NCI-H526 (cell line): Measurements from ENCODE around the gene CPSF7.
"Not testable (repeated sequence)": the region's sequence is repeated elsewhere in the genome, so short reads cannot be mapped to it uniquely, and the experiment has no call there.

Experiments
- DNase-seq, 2 experiments: peaks; one replicate each; lab custom pipeline; 2025; lab: John Stamatoyannopoulos, UW

CPSF7 gene

DNA sequence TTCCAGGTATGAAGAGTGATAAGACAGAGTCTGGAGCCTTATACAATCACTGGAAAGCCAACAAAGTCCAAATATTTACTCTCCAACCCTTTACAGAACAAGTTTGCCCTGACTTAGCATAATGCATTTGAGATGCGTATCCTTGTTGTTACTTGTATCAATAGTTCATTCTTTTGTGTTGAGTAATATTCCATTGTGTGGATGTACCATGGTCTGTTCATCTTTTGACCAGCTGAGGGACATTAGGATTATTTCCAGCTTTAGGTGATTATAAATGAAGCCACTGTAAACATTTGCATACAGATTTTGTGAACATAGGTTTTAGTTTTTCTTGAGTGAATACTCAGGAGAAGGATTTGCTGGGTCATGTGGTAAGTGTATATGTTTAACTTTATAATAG, 9.8 kb upstream of the CPSF7 start:
- DNase-seq: no peak

DNA sequence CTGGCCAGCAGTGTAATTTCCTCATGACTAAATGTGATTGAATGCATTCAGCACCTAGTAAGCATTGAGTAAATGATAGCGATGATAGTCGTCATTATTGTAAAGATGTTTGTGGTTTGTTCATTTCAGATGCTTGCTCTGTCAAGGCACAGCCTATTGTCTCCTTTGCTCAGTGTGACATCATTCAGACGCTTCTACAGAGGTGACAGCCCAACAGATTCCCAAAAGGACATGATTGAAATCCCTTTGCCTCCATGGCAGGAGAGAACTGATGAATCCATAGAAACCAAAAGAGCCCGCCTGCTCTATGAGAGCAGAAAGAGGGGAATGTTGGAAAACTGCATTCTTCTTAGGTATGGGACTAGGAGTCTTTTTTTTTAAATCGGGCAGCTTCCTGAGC, 7.7 kb upstream of the CPSF7 start:
- no peak for DNase-seq

DNA sequence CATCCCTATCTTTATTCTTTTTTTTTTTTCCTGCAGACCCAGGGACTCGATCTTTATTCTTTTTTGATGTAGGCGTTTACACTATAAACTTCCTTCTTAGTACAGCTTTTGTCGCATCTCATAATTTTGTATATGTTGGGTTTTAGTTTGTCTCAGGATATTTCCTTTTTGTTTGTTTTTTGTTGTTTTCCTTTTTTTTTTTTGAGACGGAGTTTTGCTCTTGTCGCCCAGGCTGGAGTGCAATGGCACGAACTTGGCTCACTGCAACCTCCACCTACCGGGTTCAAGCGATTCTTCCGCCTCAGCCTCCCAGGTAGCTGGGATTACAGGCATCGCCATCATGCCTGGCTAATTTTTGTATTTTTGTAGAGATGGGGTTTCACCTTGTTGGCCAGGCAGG, 1.1 kb upstream of the CPSF7 start:
- not testable (repeated sequence) for DNase-seq

DNA sequence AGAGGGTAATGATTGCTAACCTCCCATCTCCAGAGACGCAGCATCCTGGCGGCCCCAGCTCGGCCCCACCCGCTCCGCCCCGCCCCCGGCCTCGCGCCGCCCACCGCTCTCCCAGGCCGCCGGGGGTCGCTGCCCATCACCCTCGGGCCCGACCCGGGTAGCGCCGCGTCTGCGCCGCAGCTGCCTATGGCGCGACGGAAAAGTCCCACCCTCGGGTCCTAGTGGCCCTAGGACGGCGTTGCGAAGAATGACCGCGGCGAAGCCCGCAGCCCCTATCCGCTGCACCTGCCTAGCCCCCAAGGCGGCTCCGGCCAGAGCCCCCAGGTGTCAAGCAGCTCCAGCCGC, 457 bp downstream of the CPSF7 start:
- peak; percentile 33 to 83 for DNase-seq

DNA sequence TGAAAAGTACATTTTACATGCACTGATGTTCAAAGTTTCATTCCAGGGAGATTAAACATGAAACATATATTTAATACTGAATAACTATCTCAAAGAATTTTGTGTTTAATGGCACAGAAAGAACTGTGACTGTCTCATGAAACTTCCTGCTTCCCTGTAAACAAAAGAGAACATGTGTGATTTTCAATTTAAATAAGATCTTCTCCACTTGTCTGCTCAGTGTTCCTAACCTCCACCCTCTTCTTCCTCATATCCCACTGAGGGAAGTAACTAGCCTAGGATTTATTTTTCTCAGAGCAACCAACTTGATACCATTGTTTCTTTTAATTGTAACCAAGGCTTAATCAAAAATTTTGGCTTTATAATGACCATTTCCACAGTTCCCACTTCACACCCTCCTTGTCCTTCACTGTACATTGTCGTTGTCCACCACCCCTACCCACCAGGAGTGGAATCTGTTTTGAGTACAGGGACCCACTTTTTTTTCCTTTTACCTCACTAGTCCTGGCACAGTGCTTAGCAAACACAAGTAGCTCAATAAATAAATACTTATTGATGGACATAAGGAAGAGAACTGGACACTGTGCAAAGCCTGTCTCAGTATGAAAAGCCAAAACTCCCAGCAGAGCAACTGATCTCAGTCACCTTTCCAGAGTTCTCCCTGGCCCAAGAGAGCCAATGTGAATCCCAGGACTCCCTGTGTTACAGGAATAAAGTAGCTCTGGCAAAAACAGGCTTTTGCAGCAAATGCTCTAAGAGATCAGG, 4.2 kb downstream of the CPSF7 start:
- no peak for DNase-seq

DNA sequence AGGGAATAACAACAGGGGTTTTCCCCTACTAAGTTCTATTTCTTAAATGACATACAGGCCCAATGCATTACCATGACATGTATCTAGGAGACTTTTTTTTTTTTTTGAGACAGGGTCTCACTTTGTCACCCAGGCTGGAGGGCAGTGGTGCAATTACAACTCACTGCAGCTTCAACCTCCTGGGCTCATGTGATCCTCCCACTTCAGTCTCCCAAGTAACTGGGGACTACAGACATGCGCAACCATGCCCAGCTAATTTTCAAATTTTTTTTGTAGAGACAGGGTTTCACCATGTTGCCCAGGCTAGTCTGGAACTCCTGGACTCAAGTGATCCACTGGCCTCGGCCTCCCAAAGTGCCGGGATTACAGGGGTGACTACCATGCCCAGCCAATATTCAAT, 7.5 kb downstream of the CPSF7 start:
- DNase-seq: no peak

DNA sequence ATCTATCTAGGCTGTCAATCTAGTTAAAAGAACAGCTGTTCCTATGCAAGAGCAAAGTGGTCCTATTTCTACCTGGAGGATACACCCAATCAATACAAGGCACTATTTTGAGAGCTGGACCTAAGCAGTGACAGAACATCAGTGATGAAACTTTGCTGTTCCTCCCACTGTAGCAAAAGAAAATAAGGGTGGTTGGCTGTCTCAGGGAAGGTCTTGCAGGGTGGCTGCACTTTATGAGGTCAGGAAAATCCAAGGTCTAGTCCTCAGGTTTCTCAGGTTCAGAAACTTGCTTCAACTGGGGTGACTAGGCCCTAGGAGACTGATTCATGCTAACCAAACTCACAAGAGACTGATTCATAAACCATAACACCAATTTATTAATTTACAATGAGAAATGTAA, 11.6 kb downstream of the CPSF7 start:
- no peak for DNase-seq

DNA sequence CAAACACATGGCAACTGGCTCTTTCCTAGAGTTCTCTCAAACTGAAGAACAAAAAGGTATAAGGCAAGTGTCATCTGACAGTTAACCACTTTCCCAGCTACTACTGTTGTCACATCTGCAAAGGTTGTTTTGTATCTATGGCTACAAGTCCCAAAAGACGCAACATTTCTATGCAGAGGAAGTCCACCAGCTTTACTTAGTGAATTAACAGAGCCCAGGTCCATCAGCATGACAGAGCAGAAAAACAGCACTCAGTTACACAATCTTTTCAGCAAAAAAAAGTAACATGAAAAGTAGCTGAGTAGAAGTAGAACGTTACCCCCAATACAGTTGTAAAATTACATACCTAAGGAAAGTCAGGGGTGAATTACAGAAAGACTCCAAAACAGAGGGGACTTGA, 12.1 kb downstream of the CPSF7 start:
- no peak for DNase-seq

DNA sequence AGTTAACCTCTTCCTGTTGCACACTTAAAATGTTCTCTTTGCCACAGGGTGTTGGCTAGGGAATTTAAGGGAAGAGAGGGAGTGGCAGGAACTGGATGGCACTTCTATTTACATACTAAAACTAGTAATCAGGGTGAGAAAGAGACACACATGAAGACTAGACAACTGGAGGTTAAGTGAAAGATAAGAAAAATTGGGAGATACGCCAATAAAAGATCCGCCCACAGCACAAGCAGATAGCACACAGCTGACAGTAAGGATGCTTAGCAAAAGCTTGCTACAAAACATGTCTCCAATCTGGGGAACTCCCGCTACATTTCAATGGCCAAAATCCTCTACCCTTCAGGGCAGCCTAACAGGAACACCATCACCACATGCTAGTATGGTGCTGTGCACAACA, 12.8 kb downstream of the CPSF7 start:
- no peak for DNase-seq

DNA sequence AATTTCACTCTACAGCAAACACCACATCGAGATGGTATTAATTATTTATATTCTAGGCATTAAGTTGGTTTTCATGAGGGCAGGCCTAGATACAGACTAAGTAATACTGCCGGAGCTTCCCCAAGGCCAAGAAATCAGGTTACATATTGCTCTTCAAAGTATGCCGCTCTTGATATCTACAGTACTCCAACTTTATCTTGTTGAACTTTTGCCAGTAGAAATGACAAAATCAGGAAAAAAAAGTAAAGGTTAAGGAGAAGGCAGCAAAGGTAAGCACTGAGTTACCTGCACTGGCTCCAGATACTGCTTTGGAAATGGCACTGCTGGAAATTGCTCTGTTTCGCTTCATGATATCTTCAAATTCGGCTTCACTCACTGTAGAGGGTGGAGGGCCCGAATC, 14.4 kb downstream of the CPSF7 start:
- DNase-seq: no peak

DNA sequence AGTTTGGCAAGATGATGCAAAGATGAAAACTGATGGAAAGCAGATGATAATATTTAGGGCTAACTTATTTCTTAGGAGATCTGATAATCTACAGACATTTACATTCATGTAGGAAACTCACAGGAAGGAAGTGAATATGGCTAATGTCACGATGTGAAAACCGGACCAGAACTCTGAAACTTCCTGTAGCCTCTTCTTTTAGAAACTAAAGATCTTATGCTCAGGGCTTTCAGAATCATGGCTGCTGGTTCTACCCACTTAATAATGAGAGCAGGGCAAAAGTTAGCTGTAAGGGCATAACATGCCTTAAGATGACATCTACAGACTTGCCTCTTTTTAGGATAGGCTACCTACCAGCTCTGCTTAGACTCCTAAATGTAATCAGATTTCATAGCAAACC, 15.2 kb downstream of the CPSF7 start:
- no peak for DNase-seq

DNA sequence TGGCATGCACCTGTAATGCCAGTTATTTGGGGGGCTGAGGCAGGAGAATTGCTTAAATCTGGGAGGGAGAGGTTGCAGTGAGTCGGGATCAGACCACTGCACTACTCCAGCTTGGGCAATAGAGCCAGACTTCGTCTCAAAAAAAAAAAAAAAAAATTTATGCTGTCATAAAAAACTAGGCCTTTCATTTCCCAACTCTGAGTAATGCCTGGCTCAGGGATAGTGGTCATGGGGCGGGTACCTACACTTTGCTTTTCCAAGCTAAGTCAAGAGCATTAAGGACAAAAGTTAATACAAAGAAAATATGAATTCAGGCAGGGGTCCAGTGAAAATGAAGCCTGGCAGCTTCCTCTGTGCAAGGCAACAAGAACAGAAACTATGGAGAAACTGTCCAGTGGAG, 16.3 kb downstream of the CPSF7 start:
- DNase-seq: no peak

DNA sequence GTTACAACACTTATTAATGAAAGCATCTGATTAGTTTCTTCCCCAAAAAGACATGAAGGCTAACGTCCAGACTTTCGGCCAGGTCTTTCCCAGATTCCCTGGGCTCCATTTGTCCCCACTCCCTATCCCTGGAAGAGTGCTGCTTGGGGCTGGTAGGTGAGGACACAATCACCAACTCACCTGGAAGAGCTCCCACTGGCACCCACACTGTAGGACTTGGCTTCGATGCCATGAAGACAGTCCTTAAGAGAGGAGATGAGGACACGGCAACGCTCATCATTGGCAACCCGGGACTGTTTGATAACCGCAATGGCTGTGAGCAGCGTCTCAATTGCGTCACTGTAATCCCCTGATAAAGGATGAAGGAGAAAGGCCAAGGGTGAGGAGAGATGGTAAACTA, 18.2 kb downstream of the CPSF7 start:
- DNase-seq: no peak

DNA sequence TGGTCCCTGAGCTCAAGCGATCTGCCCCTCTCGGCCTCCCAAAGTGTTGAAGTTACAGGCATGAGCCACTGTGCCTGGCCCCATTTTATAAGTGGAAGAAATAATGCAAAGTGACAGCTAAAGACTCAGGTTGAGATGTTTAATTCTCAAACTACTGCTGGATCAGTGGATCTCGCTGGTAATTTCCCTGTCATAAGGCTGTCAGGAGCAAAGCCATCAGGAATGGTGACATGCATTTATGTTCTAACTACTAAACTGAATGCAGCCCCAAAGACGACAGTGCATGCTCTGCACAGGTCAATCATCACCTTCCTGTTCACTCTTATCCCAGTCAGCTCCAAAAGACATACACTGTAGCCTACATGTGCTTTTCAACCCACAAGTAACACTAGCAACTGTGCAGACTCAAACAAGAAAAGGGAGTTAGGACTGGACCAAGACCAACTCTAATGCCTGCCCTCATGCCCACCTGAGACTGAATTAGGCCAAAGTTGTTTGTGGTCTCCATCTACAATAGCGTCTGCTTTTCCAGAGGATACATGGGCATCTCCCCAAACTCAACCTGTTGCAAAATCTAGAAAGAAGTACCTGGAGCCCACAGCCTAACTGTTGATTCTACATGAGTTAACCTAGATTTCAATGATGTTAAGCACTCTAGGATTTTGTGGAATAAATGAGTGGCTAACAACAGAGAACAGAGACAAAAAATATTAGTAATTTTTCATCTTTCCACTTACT, 22.6 kb downstream of the CPSF7 start:
- DNase-seq: no peak

DNA sequence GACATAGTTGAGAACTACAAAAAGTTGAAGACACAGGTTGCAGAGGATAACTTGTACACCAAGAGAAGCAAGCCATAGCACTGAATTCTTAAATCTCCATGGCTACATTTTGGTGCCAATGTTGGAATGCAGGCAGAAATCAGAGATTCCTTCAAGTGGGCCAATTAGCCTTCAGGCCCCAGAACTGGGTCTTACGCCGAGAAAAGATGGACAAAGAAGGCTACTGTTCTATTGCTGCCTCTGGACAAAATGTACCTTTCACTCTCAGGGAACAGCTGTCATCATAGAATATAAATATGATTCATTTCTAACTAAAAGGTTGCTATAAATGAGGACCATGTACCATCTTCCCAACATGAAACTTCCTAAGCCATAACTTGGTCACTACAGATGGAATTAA, 23.7 kb downstream of the CPSF7 start:
- no peak for DNase-seq

DNA sequence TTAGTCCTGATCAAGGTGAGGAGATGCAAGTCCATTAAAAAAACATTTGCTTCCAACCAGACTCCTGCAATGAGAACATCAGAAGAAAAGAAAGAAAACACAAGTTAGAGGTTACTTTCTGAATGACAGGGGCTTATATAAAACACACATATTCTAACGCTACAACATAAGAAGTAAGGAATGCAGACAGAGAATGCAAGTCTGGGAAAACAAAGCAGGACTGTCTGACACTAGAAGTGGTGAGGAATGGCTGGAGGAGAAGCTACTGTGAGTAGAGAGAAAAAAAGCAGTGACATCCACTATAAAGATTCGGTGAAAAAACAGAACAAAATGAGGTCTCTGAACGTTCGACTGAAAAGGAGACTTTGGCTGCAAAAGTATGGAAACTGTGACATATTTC, 25.1 kb downstream of the CPSF7 start:
- no peak for DNase-seq

DNA sequence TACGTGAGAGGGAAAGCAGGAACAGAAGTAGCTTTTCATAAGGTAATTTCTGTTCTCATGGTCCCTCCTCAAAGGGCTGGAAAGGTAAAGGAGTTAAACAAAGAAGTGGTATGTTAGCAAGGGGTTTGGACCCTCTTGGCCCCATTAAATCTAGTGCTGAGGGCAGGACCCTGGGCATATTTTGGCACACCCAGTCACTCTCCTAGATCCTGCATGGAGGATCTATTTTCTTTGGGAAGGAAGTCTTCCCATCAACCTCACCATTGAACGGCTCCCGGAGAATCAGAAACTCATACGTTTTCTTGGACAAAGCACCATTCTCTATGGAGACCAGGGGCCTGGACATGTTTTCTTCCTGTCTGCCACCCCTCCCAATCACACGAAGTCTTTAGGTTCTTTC, 25.7 kb downstream of the CPSF7 start:
- DNase-seq: no peak

DNA sequence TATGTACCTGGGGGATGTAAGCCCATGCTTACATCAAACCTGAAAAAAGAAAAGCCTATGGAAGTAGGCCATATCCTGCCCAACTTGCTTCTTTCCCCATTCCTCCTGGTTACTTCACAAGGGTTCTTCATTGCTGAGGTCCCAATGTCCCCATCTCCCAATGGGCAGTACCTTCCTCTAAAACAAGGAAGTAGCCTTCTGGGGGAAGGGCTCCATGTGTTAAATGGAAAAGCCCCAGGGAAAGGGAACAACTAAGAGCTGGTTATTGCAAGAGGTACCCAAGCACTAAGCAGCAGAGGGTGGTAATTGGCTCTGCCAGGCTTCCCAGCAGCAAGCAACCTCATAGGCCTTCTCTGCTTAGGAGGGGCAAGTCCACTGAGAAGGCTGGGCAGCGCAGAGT, 26.1 kb downstream of the CPSF7 start:
- no peak for DNase-seq

DNA sequence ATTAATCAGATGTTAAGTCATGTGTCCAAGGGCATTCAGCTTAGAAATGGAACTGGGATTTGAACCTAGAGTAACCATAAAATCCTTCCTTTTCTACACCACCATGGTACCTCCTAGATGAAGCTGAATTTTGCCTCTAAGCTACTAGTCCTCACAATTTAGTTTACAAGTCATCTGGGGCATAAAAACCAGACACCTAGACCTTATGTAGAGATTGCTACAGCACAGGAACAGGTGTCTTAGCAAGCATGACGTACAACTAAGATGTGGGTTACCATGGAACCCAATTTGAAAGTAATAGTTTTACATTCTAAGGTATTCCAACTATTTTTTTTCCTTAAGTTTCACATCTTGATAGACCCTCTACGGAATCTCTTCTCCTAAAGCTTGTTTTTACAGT, 28.2 kb downstream of the CPSF7 start:
- no peak for DNase-seq

DNA sequence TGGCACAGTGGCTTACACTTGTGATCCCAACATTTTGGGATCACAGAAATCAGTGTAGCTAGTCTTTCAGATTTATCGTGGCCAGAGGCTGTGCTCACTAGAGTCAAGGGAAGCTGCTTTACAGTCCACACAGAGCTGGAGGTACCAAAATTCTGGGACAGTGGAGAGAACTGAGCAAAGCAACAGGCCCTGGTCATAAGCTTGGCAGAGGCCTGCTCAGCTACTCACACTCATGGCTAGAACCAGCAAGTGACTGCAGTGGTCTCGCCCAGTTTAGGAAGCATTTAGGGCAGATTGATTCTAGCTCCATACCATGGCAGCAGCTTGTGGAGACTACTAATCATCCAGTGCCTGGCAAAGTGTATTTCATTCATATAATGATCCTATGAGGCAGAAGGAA, 28.6 kb downstream of the CPSF7 start:
- DNase-seq: no peak

DNA sequence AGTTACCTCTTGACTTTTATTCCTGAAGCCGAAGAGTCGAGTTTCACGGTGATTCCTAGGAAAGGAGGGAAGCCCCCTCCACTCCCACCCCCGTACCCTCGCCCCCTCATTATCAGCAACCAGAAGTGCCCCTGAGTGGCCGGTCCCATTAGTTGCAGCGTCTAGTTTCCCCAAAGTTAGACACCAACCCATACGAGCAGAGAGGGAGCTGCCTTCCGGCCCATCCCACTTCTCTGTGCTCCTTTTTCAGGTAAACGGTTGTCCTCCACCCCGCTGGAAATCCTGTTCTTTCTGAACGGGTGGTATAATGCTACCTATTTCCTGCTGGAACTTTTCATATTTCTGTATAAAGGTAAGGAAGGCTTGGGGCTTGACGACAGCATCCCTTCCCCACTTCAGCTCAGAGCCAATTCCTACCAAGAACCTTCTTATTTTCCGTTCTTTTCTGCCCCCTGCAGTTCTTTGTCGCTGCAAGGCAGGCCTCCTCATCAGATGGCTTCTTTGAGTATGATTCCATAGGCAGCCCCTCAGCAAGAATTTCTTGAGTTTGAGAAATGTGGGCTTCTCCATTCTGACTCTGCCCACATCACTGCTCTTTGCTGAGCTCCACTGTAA, 36.7 kb downstream of the CPSF7 start:
- DNase-seq: peak in 1 of 2 experiments; percentile 41

DNA sequence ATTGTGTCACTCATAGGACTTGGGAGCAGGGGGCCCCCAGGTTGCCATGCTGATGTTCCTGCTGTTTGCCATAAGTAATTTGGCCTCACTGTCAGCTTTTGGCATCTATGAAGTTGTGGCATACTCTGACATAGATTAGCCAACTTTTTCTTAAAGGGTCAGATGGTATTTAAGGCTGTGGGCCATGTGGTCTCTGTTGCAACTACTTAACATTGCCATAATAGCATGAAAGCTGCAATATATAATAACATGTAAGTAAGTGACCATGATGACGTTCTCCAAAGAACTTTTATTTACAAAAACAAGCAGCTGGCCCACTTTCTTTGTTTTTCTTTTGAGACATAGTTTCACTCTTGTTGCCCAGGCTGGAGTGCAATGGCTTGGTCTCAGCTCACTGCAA, 39.6 kb downstream of the CPSF7 start:
- DNase-seq: no peak
